IMR-90 (cell line): Measurements from ENCODE around the gene COL4A1.

Source experiments
- BHLHE40 ChIP-seq: fragments of 150-350 bp; IDR thresholded peaks from 2 replicates; pipeline ENCODE4 v1.6.1; 2016; ENCODE audit warnings: mild to moderate bottlenecking, low read depth, low read length
- CEBPB ChIP-seq: IDR thresholded peaks from 2 replicates; pipeline ENCODE4 v1.6.1; 2012; ENCODE audit warnings: low read depth, low read length, improper control_type of control experiment
- FOS ChIP-seq: fragments of 150-350 bp; IDR thresholded peaks from 2 replicates; pipeline ENCODE4 v1.6.1; 2016; ENCODE audit warnings: low read depth, low read length
- MAFK ChIP-seq: IDR thresholded peaks from 2 replicates; pipeline ENCODE4 v1.6.1; 2012; ENCODE audit warnings: low read depth, low read length, improper control_type of control experiment
- MXI1 ChIP-seq: IDR thresholded peaks from 2 replicates; pipeline ENCODE4 v1.6.1; 2012; ENCODE audit warnings: low read depth, mild to moderate bottlenecking, low read length, moderate library complexity, borderline replicate concordance
- POLR2A ChIP-seq: IDR thresholded peaks from 2 replicates; pipeline ENCODE4 v1.6.1; 2012; ENCODE audit warnings: mild to moderate bottlenecking, low read depth, low read length
- RAD21 ChIP-seq: IDR thresholded peaks from 2 replicates; pipeline ENCODE4 v1.6.1; 2012; ENCODE audit warnings: low read length, improper control_type of control experiment
- RCOR1 ChIP-seq: IDR thresholded peaks from 2 replicates; pipeline ENCODE4 v1.6.1; 2012; ENCODE audit warnings: mild to moderate bottlenecking, low read length, improper control_type of control experiment; ENCODE audit not compliant: insufficient replicate concordance
- SMC3 ChIP-seq: fragments of 150-350 bp; IDR thresholded peaks from 2 replicates; pipeline ENCODE4 v1.6.1; 2016; ENCODE audit warnings: low read depth, mild to moderate bottlenecking, antibody characterized with exemption, low read length, moderate library complexity
- USF2 ChIP-seq: fragments of 150-350 bp; IDR thresholded peaks from 2 replicates; pipeline ENCODE4 v1.6.1; 2017; ENCODE audit warnings: mild to moderate bottlenecking, antibody characterized with exemption, low read length, low read depth
- TF ChIP-seq, protein P1 (sequence below): conservative IDR thresholded peaks from 2 replicates; pipeline ENCODE4 v1.5.1; 2012; ENCODE audit warnings: mild to moderate bottlenecking, low read depth, low read length, improper control_type of control experiment
- TF ChIP-seq, protein P2 (sequence below): fragments of 150-350 bp; IDR thresholded peaks from 2 replicates; pipeline ENCODE4 v1.6.1; 2016; ENCODE audit warnings: low read depth, mild to moderate bottlenecking, low read length, moderate library complexity, borderline replicate concordance

- TF ChIP-seq MXI1 (no peak), CEBPB (no peak), USF2 (no peak), FOS (no peak), POLR2A (no peak), RCOR1 (no peak), MAFK (no peak), RAD21 (no peak), BHLHE40 (no peak), SMC3 (no peak)
- TF ChIP-seq, protein P1, sequence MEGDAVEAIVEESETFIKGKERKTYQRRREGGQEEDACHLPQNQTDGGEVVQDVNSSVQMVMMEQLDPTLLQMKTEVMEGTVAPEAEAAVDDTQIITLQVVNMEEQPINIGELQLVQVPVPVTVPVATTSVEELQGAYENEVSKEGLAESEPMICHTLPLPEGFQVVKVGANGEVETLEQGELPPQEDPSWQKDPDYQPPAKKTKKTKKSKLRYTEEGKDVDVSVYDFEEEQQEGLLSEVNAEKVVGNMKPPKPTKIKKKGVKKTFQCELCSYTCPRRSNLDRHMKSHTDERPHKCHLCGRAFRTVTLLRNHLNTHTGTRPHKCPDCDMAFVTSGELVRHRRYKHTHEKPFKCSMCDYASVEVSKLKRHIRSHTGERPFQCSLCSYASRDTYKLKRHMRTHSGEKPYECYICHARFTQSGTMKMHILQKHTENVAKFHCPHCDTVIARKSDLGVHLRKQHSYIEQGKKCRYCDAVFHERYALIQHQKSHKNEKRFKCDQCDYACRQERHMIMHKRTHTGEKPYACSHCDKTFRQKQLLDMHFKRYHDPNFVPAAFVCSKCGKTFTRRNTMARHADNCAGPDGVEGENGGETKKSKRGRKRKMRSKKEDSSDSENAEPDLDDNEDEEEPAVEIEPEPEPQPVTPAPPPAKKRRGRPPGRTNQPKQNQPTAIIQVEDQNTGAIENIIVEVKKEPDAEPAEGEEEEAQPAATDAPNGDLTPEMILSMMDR: no peak
- TF ChIP-seq, protein P2, sequence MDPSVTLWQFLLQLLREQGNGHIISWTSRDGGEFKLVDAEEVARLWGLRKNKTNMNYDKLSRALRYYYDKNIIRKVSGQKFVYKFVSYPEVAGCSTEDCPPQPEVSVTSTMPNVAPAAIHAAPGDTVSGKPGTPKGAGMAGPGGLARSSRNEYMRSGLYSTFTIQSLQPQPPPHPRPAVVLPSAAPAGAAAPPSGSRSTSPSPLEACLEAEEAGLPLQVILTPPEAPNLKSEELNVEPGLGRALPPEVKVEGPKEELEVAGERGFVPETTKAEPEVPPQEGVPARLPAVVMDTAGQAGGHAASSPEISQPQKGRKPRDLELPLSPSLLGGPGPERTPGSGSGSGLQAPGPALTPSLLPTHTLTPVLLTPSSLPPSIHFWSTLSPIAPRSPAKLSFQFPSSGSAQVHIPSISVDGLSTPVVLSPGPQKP: no peak
These were observed 39.7 kb upstream of the COL4A1 start for GRCh38 chr13:110346661-110347067.
